Natural killer cell (primary cell): ENCODE data around the gene ZNF583. TPM values are rescaled to one million over a fixed set of nuclear protein-coding genes. Genes with fewer than 3 reads are reported as not detected.

Source experiments
- ATAC-seq, 3 donors: fragments of 150-1000 bp in 2 of 3; fragments of 200-7000 bp in 1 of 3; cut with Tn5 transposase; 1 replicate in 1 of 3; 2 replicates in 2 of 3; pipeline ENCODE4 v1.10.0; 2021; ENCODE audit warnings: mild to moderate bottlenecking in 2 of 3, moderate library complexity in 2 of 3
- DNase-seq, 2 donors: peaks; one replicate each; pipeline versions ENCODE4 v3.0.0 to v3.0.0-alpha.2; 2013 to 2021; ENCODE audit warnings: mixed read lengths in 1 of 2
- H3K27ac ChIP-seq: one replicate; pipeline ENCODE4 v1.5.1; 2013; ENCODE audit warnings: mild to moderate bottlenecking, low read length
- H3K27me3 ChIP-seq: one replicate; pipeline ENCODE4 v1.6.1; 2013; ENCODE audit warnings: low read length; ENCODE audit not compliant: control insufficient read depth, insufficient read depth
- H3K36me3 ChIP-seq: one replicate; pipeline ENCODE4 v1.6.1; 2013; ENCODE audit warnings: low read length; ENCODE audit not compliant: control insufficient read depth, insufficient read depth
- H3K4me1 ChIP-seq: one replicate; pipeline ENCODE4 v1.6.1; 2013; ENCODE audit warnings: low read length; ENCODE audit not compliant: control insufficient read depth, insufficient read depth
- H3K4me3 ChIP-seq: one replicate; pipeline ENCODE4 v1.5.1; 2013; ENCODE audit warnings: low read length
- H3K9me3 ChIP-seq: one replicate; pipeline ENCODE4 v1.6.1; 2013; ENCODE audit warnings: low read length; ENCODE audit not compliant: control insufficient read depth, insufficient read depth
- H3K27ac Mint-ChIP-seq, 2 donors: one replicate each; pipeline ENCODE4 v1.8.0; 2022; ENCODE audit warnings: mild to moderate bottlenecking in 2 of 2, mixed read lengths in 2 of 2, moderate library complexity in 1 of 2
- H3K27me3 Mint-ChIP-seq, 2 donors: one replicate each; pipeline ENCODE4 v1.8.0; 2022; ENCODE audit warnings: low read depth in 2 of 2, mixed read lengths in 2 of 2
- H3K36me3 Mint-ChIP-seq: one replicate; pipeline ENCODE4 v1.8.0; 2022; ENCODE audit warnings: mixed read lengths
- H3K4me1 Mint-ChIP-seq, 2 donors: one replicate each; pipeline ENCODE4 v1.8.0; 2022; ENCODE audit warnings: mixed read lengths in 2 of 2
- H3K4me3 Mint-ChIP-seq: one replicate; pipeline ENCODE4 v1.8.0; 2022; ENCODE audit warnings: mild to moderate bottlenecking, moderate library complexity, mixed read lengths
- H3K9me3 Mint-ChIP-seq, 2 donors: one replicate each; pipeline ENCODE4 v1.8.0; 2022; ENCODE audit warnings: mixed read lengths in 2 of 2
- CTCF ChIP-seq: fragments of 200-600 bp; IDR thresholded peaks from one replicate; pipeline ENCODE4 v1.8.0; 2022; ENCODE audit warnings: antibody characterized with exemption
- WGBS: methylation state at CpG from one replicate; pipeline ENCODE4 v1.1.7; 2013; ENCODE audit warnings: missing lambda C conversion rate; ENCODE audit not compliant: insufficient coverage; 5-methylcytosine and 5-hydroxymethylcytosine counted together
- intact Hi-C: fragments of 100-400 bp; cut with micrococcal nuclease; formaldehyde crosslinking; loops from one replicate; pipeline ENCODE4 v1.14.2; 2022
- total RNA-seq, 4 donors: library from RNA; stranded (reverse); fragments of 120-200 nt in 1 of 4; gene quantifications; one replicate each; pipeline versions ENCODE4 v1.2.3 to v1.2.4, GENCODE V29; 2013 to 2022

ZNF583 gene
- total RNA-seq, 3 donors from 2014 or later (not counting 1 experiment from before 2014, with no cell fraction given): 2.7 to 5.1 (median 3.3) TPM

DNA sequence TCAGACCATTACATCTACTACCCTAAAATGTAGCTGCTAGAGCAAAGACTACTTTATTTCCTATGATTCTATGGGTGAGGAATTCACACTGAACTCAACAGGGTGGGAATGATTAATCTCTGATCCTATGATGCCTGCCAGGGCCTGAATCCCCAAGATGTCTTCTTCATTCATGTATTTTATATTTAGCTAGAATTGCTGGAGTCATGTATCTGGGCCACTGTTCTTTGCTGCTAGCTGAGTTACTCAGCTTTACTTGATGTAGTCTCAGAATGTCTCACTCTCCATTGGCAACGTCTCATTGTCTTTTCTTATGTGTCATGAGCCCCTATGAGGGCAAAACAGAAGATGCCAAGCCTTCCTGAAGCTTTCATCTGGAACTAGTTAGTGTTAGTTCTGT lies 31.9 kb upstream of the ZNF583 start:
- peaks cover 30% of the 10 kb centered on the region for H3K36me3 ChIP-seq
- H3K4me1 Mint-ChIP-seq: peaks cover 26 to 29% of the 10 kb centered on the region in 2 donors
- H3K4me3 ChIP-seq: no peak overlapping the region
- no peak overlapping the region for H3K27ac ChIP-seq
- no peaks in the 10 kb centered on the region for H3K27me3 ChIP-seq
- H3K9me3 Mint-ChIP-seq: peaks cover 10 to 22% of the 10 kb centered on the region in 2 donors
- no peaks in the 10 kb centered on the region for H3K27me3 Mint-ChIP-seq
- no peak overlapping the region for H3K4me3 Mint-ChIP-seq
- peaks cover 58% of the 10 kb centered on the region for H3K36me3 Mint-ChIP-seq
- 67% methylated on average over 1 of the region's 1 CpG for WGBS
- no peak for ATAC-seq
- no peak overlapping the region for H3K27ac Mint-ChIP-seq
- H3K4me1 ChIP-seq: peaks cover 9% of the 10 kb centered on the region
- peaks cover 24% of the 10 kb centered on the region for H3K9me3 ChIP-seq
- no peak for TF ChIP-seq CTCF
- intact Hi-C loops: no loop called here
- DNase-seq: no peak

GRCh38 chr19:56377105-56377924 lies 26.8 kb upstream of the ZNF583 start:
- Mint-ChIP-seq H3K4me3 (no peak overlapping the region), H3K9me3 (peaks cover 10 to 31% of the 10 kb centered on the region in 2 donors), H3K27ac (no peak overlapping the region), H3K36me3 (peaks cover 76% of the 10 kb centered on the region), H3K27me3 (no peaks in the 10 kb centered on the region), H3K4me1 (peaks cover 0 to 9% of the 10 kb centered on the region in 2 donors)
- whole genome bisulfite sequencing: 96% methylated on average over 11 of the region's 11 CpGs
- TF ChIP-seq CTCF: no peak
- no peaks in the 10 kb centered on the region for H3K27me3 ChIP-seq
- ATAC-seq (no peak), DNase-seq (no peak)
- H3K4me3 ChIP-seq: no peak overlapping the region
- H3K4me1 ChIP-seq: no peaks in the 10 kb centered on the region
- H3K36me3 ChIP-seq: peaks cover 35% of the 10 kb centered on the region
- intact Hi-C loops: no loop called here
- no peak overlapping the region for H3K27ac ChIP-seq
- H3K9me3 ChIP-seq: peaks cover 59% of the 10 kb centered on the region

DNA sequence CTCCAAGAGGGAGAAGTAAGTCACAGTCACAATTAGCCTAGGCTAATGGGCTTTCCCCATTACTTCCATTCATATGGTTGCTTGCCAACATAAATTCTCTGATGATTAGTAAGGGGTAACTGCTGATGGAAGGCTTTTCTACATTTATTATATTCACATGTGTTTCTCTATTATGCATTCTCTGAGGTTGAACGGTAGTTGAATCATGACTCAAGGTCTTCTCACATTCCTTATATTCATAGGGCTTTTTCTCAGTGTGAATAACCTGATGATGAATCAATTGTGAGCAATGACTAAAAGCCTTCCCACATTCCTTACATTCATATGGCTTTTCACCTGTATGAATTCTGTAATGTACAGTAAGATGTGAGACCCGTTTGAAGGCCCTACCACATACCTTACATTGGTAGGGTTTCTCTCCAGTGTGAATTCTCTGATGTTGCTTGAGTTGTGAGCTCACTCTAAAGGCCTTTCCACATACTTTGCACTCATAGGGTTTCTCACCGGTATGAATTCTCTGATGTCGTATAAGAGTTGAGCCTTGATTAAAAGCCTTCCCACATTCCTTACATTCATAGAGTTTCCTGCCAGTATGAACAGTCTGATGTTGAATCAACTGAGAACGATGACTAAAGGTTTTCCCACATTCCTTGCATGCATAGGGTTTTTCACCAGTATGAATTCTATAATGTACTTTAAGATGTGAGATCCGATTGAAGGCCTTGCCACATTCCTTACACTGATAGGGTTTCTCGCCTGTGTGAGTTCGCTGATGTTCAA lies 20.1 kb upstream of the ZNF583 start:
- Histone ChIP-seq H3K36me3 (peaks cover 10% of the 10 kb centered on the region), H3K27me3 (no peaks in the 10 kb centered on the region), H3K4me3 (no peak overlapping the region), H3K4me1 (no peaks in the 10 kb centered on the region), H3K9me3 (peaks cover 44% of the 10 kb centered on the region), H3K27ac (no peak overlapping the region)
- no peak for TF ChIP-seq CTCF
- no peak overlapping the region for H3K4me3 Mint-ChIP-seq
- intact Hi-C loops: no loop called here
- H3K27ac Mint-ChIP-seq: no peak overlapping the region
- peaks cover 0 to 9% of the 10 kb centered on the region in 2 donors for H3K4me1 Mint-ChIP-seq
- H3K36me3 Mint-ChIP-seq: peaks cover 64% of the 10 kb centered on the region
- H3K27me3 Mint-ChIP-seq: no peaks in the 10 kb centered on the region
- H3K9me3 Mint-ChIP-seq: peaks cover 2 to 26% of the 10 kb centered on the region in 2 donors
- DNase-seq (no peak), ATAC-seq (no peak)
- 100% methylated on average over 5 of the region's 8 CpGs for WGBS
